GM18861 (cell line): ENCODE results near the gene BCAS3.

Experiments
- ATAC-seq: cut with Tn5 transposase; IDR thresholded peaks from one replicate; pipeline ENCODE4 v1.9.1; 2021; ENCODE audit not compliant: unreplicated experiment

BCAS3 gene

DNA sequence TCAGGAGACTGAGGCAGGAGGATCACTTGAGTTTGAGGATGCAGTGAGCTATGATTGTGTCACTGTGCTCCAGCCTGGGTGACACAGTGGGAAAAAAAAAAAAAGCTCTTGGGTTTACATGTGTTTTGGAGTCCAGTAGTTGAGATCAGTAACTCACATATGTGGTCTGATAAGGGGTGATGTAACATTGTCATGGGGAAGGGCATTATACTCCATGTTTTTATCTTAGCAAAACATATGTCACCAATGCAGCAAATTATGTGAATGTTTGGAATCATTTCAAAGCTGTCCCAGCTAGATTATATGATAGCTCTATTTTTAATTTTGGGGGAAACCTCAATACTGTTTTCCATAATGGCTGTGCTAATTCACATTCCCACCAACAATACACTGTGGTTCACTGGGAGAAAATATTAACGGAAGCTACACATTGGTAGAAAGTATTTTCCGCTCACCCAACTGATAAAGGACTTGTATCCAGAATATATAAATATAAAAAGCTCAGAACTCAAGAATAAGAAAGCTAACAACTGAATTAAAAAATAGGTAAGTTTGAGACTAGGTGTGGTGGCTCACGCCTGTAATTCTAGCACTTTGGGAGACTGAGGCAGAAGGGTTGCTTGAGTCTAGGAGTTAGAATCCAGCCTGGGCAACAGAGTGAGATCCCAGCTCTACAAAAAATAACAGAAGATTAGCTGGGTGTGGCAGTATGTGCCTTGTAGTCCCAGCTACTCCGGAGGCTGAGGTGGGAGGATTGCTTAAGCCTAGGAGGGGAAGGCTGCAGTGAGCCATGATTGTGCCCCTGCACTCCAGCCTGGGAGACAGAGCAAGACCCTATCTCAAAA is 497.9 kb downstream of the BCAS3 start:
- no peak for ATAC-seq

DNA sequence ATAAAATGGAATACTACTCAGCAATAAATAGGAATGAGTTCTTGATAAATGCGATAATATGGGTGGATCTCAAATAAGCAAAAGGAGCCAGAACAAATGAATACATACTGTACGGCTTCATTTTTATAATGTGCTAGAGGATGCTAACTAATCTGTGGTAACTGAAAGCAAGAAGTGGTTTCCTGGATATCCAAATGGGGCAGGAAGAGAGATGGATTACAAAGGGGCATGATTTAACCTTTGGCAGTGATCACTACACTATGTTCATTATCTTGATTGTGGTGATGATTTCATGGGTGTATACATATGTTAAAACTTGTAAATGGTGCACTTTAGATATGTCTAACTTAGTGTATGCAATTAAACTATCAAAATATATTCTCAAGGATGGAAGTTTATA is 499.7 kb downstream of the BCAS3 start:
- ATAC-seq, result no peak

DNA sequence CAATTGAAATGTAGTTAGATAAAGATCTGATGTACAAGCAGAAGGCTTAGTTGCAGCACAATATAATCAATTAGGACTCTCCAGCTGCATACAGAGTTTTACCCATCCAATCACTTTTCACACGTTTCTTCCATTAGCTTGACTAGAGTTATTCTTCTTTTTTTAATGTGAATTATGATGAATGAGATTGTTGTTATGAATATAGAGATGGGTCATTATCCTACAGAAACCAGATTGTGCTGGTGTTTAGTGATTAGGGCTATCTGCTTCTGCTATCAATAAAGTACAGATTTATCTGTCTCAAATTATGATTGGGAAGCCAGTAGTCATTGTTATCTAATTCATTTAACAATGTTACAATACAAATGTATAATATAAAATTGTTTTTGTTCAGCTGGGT is 500.6 kb downstream of the BCAS3 start:
- no peak for ATAC-seq

DNA sequence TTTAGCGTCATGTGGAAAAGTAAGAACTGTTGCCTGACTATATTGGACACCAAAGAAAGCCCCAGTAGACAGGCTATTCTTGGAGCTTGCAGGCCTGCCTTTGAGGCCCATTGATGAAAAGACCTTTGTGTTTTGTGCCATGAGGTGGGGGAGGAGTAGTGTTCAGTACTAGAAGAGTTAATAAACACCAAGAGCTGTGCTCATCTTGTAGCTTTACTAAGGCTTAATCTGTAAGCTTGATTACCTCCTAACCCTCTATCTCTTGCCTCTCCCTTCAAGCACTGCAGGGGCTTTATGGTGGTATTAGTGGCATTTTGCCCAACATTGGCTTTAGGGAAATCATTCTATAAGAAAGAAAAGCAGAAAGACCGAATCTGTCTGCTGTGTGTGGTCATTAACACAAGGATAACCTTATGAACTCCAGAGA is 501.7 kb downstream of the BCAS3 start:
- ATAC-seq, result no peak

DNA sequence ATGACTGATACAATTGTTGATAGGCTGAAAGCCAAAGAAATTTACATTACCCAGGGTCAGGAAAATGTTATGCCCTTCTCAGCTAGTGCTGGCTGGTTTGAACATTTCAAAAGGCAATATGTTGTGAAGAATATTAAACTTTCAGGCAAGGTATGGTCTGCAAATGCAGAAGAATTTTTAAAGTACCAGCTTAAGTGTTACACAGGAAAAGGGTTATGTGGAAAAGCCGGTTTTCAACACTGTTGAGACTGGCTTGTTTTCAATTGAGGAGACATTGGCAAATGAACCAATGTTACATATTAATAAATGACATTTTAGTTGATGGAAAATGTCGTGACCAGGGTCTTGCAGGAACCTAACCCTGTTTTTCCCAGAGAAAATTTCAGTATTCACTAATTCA is 506.1 kb downstream of the BCAS3 start:
- no peak for ATAC-seq

DNA sequence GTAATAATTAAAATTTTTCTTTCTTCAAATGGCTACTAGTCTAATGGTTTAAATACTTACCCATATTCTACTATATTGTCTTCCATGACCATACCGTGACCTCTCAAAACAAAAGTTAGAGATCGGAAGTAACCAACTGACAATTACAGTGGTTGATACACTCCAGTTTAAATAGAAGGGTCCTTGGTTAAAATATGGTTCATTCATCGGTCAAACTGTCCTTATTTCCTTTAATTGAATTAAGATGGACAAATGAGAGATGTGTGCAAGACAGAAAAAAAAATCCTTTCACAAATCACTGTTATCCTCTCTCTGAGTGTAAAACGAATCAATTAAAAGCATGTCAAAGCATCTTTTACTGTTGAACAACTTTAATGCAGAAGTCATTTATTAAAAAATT is 507.7 kb downstream of the BCAS3 start:
- no peak for ATAC-seq

DNA sequence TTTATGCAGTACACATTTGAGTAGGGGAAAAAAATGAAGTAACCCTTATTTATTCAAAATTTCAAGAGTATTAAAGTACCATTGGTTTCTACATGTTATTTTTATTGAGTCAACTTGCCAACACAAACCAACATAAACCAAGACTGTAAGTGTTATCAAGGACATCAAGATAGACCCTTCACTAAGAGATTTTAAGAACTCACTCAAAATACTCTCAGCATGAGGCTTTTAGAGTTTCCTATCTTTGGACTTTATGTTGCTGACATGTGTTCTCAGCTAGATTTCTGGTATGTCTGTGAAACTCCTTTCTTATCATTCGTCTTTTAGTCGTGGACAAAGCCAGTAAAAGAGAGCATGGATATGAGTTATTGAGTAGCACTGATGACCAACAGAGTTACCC is 509.4 kb downstream of the BCAS3 start:
- no peak for ATAC-seq

DNA sequence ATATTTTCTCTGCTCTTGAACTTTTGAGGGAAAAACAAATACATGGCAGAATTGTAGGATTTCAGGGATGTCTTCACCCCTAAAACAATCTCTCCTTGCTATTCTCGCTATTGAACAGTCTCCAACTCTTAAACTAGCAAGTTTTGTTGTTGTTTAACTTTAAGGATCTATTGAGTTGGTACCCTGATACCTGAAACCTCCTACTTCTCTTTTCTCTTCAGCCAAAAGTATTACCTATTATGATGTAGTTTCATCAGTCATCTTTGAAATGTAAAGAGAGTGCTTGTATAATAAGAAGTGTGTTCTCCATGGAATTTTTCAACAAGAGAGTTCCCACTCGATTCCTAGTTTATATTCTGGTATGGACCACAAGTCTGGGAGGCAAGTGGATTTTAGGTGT is 510.4 kb downstream of the BCAS3 start:
- no peak for ATAC-seq

DNA sequence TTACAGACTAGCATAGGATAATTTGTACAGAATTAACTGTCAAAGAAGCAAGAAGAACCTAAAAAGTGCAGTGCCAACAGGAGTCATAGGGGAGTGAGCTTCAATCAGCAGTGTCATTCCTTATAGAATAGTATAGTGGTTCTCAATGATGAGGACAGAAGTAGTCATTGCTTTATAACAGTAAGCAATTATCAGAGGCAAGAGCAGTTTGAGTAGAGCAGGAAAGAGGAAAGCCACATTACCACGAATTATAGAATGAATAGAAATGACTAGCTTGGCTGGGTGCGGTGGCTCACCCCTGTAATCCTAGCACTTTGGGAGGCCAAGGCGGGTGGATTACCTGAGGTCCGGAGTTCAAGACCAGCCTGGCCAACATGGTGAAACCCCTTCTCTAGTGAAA is 512.3 kb downstream of the BCAS3 start:
- no peak for ATAC-seq

DNA sequence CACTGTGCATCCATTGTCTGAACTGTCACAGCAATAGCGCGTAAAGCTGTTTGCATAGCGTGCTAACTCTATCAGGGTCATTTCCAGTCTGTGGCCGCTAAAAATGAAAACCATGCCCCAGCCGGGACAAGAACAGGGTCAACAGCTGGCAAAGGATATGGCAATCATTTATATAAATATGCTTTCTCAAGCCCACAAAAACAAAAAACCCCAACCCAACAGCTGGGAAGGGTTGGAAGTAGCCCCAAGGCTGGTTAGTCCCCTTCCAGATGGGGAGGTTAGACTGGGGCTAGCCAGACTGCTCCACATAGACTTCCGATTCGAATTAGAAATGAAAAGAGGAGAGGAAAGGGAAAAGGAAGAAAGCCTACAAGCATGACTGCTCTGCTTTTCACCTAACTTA is 518.7 kb downstream of the BCAS3 start:
- no peak for ATAC-seq

DNA sequence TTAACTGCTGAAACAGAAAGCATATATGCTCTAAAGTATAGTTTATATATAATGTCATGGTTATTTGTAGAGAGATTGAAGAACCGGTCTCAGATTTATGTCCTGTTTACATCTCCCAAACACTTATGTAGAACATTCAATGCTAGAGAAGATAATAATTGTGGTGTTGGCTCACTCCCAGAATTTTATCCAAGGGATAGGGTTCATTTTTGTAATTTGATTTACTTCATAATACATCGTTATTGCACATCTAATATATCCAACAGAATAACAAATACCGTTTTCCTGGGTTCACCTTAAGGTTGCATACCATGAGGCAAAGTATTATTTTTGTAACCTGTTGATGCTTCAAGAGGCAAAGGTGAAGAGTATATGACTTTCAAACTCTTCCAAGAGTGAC is 519.1 kb downstream of the BCAS3 start:
- no peak for ATAC-seq

DNA sequence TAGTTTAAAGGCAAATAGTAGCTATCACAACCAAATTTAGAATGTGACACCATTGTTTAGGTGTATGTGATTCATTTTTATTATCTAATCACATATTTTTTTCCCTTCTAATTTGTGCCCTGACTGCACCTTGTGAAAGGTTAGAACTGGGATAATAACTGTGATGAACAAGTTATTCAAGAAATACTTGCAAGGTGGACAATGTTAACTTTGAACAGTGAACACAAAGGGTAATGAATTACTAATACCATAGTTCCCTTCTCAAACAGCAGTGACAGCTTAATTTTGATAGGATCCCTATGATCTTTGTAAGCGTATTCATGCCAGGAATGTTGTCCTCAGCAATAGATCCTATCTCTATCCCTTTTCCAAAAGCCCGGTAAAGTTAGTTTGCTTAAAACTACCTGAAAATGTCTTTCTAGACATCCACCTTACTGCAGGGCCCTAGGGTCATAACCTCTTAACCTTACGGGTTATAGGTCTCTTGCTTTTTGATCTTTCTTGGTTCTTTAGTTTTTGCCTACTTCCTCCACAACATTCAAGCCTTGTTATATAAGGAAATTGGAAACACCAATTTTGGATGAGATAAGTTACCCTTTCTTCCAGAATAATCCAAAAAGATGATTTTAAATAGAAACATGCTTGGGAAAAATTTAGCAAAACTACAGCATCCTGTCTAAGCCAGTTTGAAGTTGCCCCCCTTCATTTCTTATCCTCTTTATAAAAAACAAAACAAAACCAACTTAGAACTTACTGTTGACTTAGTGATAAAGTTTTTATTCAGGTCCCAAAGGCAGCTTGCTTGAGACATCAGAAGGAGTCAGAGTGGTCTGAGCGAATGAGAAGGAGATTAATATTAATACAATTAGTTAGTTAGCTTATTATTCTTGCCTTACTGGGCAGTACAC is 522.0 kb downstream of the BCAS3 start:
- ATAC-seq, result no peak

DNA sequence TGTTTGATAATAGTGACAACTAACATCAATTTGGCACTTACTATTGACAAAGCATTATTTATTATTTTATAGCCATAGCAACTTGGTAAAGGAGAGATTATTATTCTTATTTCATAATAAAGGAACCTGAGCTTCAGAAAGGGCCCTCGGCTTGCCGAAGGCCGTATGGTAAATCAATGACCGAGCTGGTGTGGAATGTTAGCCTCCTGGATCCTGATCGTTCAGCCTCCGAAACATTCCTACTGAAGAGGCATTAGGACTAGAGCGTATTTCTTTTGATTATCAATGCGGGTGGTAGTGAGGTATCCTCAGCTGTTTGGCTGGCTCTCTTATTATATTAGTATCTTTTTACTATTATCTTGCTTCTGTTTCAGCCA is 522.7 kb downstream of the BCAS3 start:
- no peak for ATAC-seq

DNA sequence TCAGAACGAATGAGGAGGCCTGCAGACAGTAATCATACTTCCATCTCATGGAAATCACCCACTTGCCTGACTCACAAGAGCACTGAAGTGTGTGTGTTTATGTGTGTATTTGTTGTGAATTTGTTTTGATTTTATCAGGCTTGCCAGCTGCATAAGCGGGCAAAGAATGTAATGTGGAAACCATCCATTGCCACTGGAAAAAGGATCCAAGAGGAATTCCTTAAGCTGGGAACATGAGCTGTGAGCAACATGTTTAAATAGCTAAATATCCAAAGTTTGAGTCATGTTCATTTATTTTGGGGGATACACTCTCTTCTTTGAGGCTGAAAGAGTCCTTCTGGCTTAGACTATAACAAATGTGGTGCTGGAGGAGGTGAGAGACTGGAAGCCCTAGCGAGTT is 523.6 kb downstream of the BCAS3 start:
- no peak for ATAC-seq

DNA sequence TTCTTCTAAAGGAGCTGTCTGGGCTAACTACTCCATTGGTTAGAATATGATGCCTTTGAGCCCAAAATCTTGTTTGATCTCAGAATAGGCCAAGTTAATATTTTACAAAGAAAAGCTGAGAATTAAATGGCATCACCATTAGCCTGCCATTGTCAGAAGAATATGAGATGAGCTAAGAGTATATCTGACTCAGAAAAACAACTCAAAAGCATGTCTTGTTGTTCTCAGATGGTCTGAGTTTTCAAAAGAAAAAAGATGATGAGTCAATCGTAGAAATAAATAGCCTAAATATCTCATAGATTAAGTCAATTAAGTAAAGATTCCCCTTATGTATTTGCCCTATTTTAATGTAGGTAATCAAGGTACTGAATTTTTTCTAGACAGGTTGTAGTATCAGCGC is 524.9 kb downstream of the BCAS3 start:
- no peak for ATAC-seq

DNA sequence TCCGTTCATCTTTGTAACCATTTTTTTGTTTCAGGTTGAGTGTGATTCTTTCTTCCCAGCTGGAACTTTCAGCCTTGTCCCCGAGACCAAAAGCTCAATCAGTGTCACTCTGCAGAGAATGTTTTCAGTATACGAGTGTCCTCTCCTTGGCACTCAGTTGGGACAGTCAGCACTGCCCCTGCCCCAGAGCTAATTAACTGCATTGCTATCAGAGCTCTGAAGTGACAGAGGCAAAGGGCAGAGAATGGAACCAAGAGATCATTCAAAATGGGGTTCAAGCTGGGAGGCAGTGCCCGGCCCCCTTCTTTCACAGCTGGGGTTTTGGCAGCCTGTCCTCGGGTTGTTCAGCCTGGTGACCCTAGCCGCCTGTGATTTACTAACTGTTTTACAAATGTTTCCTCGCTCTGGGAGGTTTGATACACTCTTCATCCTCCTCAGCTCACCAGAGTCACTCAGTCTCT is 526.0 kb downstream of the BCAS3 start:
- ATAC-seq, result no peak

DNA sequence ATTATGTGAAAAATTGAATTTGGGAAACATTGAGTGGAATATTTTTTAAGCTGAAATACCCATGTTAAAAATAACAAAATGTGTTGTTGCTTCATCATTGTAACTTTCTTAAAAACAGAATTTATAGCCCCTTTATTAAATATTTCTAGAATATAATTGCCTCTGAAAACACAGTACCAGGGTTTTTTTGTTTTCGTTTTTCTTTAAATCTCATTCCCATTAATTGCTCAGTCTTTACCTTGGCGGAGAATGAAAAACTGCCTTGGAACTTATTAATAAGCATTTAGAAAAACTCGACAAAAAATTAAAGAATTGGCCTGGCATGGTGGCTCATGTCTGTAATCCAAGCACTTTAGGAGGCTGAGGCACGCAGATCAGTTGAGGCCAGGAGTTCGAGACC is 526.8 kb downstream of the BCAS3 start:
- no peak for ATAC-seq

DNA sequence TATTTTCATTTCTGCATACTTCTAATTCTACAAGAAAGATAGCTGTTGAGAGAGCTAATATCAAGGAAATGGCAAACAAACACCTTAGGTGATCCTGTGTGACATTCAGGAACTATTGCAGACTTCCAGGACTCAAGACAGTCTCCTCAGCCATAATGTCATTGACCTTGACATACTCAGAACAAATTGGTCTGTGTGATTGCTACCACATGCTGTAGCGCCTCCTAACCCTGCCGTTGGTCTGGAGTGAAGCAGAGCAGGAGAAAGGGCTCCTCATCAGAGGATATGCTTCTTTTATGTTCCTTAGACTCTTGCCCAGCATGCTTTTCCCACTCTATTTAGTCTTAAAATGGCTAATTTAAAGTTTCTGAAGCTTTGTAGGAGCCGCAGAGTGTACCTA is 527.8 kb downstream of the BCAS3 start:
- ATAC-seq, result no peak

DNA sequence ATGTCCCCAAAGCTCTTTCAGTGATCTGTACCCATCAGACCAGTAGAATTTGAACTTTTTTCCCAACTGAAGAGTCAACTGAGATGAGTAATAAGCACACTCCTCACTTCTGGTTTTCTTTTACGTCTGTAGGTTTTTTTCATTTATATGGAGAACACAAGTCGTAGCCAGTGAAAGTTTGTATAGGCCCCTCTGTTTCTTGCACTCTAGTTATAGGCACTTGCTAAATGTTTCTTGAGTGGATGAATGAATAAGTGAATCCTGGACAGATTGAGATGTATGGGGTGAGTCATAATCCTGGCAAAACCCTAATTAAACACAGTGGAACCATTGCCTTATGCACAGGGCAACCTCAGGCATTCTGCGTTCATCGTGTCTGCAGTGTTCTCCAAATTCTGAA is 528.3 kb downstream of the BCAS3 start:
- ATAC-seq, result no peak

DNA sequence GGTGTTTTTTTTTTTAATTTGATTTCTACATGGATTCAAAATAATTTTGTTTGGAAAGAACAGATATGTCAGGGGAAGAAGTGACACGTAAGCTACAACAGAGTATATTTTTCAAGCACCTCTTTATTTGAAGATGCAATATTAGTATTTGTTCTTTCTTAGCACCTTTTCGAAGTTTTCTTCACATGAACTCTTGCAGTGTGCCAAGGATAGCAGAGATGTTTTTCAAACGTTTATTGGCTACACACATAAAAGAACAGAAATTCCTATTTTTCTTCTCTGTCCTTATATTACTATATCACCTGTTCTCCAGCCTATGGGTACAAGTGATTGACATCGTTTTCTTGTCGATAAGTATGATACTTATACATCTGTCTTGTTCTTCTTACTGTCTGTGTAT is 529.3 kb downstream of the BCAS3 start:
- no peak for ATAC-seq

DNA sequence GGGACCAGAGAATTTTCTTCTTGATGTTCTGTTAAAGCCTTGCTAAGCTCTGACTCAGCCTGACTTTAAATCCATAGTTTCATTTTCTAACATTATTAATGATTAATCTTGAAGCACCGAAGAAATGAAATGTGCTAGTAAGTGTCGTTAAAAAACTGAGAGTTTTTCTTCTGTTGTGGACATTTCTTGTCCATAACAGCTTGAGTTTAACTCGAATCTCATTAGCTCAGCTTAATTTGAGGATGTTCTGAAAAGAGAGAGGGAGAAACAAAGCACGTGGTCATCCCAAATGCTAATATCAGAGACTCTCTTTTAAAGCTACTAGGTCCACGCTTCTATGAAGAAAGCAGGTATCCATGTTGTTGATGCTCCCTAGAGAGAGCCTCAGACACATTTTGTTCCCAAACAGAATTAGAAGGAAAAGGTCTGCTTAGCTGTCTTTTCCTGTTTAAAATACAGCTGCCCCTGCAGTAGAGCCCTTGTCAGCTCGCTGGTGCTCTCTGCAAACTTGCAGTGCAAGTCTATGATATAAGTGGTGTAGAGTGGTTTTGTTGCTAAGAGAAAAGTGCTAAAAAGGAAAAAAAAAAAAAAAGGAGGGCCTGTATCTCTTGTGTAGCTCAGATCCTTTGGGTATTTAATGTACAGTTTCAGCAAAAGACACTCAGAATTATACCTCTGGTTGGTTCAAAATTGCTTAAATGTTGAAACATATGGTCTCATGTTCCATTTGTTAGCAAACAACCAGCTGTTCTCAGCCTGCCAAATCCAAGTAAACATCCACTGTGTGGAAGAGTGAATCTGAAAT is 530.9 kb downstream of the BCAS3 start:
- no peak for ATAC-seq
